Activated CD4-positive, alpha-beta T cell treated with anti-CD3 and anti-CD28 coated beads for 36 hours (primary cell): ENCODE measurements around the gene LAIR1. TPM values are rescaled to one million over a fixed set of nuclear protein-coding genes. Genes with fewer than 3 reads are reported as not detected.
"Not testable (repeated sequence)": the region's sequence is repeated elsewhere in the genome, so short reads cannot be mapped to it uniquely, and the experiment has no call there.

Source experiments
- ATAC-seq: fragments of 200-7000 bp; cut with Tn5 transposase; one replicate; pipeline ENCODE4 v1.10.0; 2021; ENCODE audit warnings: mild to moderate bottlenecking, moderate library complexity
- CTCF ChIA-PET: fragments of 350-600 bp; sonication (Branson Sonifier 250); formaldehyde crosslinking; loops from one replicate; lab custom pipeline; 2021; ENCODE audit warnings: antibody characterized with exemption; lab: Charles Lee
- POLR2A ChIA-PET: fragments of 350-600 bp; sonication (Branson Sonifier 250); formaldehyde crosslinking; loops from one replicate; lab custom pipeline; 2021; ENCODE audit warnings: antibody characterized with exemption, inconsistent platforms; lab: Charles Lee
- DNase-seq: peaks from one replicate; pipeline ENCODE4 v3.0.0-alpha.2; 2020
- H3K27ac Mint-ChIP-seq: one replicate; pipeline ENCODE4 v1.8.0; 2021; ENCODE audit warnings: mixed read lengths
- H3K27me3 Mint-ChIP-seq: one replicate; pipeline ENCODE4 v1.8.0; 2021; ENCODE audit warnings: mixed read lengths
- H3K36me3 Mint-ChIP-seq: one replicate; pipeline ENCODE4 v1.8.0; 2021; ENCODE audit warnings: low read depth, mixed read lengths
- H3K4me1 Mint-ChIP-seq: one replicate; pipeline ENCODE4 v1.8.0; 2021; ENCODE audit warnings: mixed read lengths
- H3K4me3 Mint-ChIP-seq: one replicate; pipeline ENCODE4 v1.8.0; 2021; ENCODE audit warnings: mild to moderate bottlenecking, moderate library complexity, mixed read lengths
- H3K9me3 Mint-ChIP-seq: one replicate; pipeline ENCODE4 v1.8.0; 2021; ENCODE audit warnings: low read depth, mixed read lengths
- intact Hi-C, 2 experiments: fragments of 100-400 bp; cut with DNase I in 1 of 2; cut with micrococcal nuclease in 1 of 2; formaldehyde crosslinking; loops; one replicate each; pipeline versions ENCODE4 v1.14.2 to v1.15.1; 2022 to 2024; cut with DNase I, micrococcal nuclease
- total RNA-seq, 2 experiments: library from RNA; stranded (reverse); gene quantifications; one replicate each; pipeline ENCODE4 v1.2.3, GENCODE V29; 2021

Gene LAIR1
- total RNA-seq, 2 experiments from 2014 or later: 3.5 to 4.7 TPM

GRCh38 chr19:54392105-54392504, 27.4 kb upstream of the LAIR1 start:
- no peaks in the 10 kb centered on the region for H3K36me3 Mint-ChIP-seq
- ATAC-seq: no peak
- peaks cover 29% of the 10 kb centered on the region for H3K4me1 Mint-ChIP-seq
- no peak for DNase-seq
- no peak overlapping the region for H3K4me3 Mint-ChIP-seq
- H3K9me3 Mint-ChIP-seq: no peaks in the 10 kb centered on the region
- POLR2A ChIA-PET: no interaction called here
- intact Hi-C loops: loop anchor here in 1 of 2 experiments (5.0 kb wide), 1 partner anchor 35 kb away; no protein-coding TSS in a partner anchor
- H3K27me3 Mint-ChIP-seq: peaks cover 16% of the 10 kb centered on the region
- no peak overlapping the region for H3K27ac Mint-ChIP-seq
- CTCF ChIA-PET: interaction anchor here (0.9 to 5.3 kb wide), 13 partner anchors 8 to 124 kb away, joined by 3 to 32 read pairs (median 4); partner anchors contain the start of genes LENG8 and TTYH1

GRCh38 chr19:54391589-54392061, 26.9 kb upstream of the LAIR1 start:
- Mint-ChIP-seq H3K27ac (no peak overlapping the region), H3K36me3 (no peaks in the 10 kb centered on the region), H3K4me1 (peaks cover 29% of the 10 kb centered on the region), H3K27me3 (peaks cover 16% of the 10 kb centered on the region), H3K9me3 (no peaks in the 10 kb centered on the region), H3K4me3 (no peak overlapping the region)
- ChIA-PET CTCF (interaction anchor here (0.6 to 5.3 kb wide), 25 partner anchors 9 to 487 kb away, joined by 3 to 32 read pairs (median 4); partner anchors contain the start of genes LAIR1, LENG8, LENG9 and TTYH1), POLR2A (no interaction called here)
- DNase-seq (no peak), ATAC-seq (no peak)
- intact Hi-C loops: loop anchor here (1.0 to 5.0 kb wide), 2 partner anchors 34 to 66 kb away; no protein-coding TSS in a partner anchor

DNA sequence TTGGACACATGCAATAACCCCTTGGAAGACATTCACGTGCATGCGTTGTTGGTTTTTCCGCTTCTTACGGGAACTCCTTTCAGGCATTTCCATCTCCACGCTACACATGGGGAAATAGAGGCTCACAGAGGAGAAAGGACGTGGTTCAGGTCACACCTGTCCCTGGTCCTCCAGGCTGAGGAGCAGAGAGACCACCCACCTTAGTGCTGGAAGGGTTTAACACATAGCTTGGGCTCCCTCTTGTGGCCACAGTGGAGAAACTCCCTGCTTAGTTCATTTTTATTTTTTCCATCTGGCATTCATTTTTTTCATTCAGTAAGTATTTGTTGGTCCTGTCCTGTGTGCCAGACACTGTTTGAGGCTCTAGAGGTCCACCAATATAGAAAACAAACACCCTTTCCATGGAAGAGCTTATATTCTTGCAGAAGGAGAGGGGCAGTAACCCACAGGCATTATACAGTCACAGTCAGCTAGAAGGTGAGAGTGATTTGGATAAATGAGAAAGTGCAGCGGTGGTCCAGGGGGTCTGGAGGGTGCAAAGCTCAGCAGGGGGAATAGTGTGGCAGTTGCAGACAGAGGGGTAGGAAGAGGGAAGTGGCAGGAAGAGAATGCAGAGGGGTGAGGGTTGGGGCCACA, 26.3 kb upstream of the LAIR1 start:
- no peaks in the 10 kb centered on the region for H3K9me3 Mint-ChIP-seq
- ATAC-seq (no peak), DNase-seq (peak; percentile 76)
- H3K4me1 Mint-ChIP-seq: peaks cover 29% of the 10 kb centered on the region
- no peaks in the 10 kb centered on the region for H3K36me3 Mint-ChIP-seq
- ChIA-PET POLR2A (no interaction called here), CTCF (interaction anchor here (0.5 to 5.3 kb wide), 27 partner anchors 9 to 1783 kb away, joined by 3 to 32 read pairs (median 4); partner anchors contain the start of genes LAIR1, LENG8, LENG9 and TTYH1)
- H3K27me3 Mint-ChIP-seq: peaks cover 14% of the 10 kb centered on the region
- no peak overlapping the region for H3K27ac Mint-ChIP-seq
- H3K4me3 Mint-ChIP-seq: no peak overlapping the region
- intact Hi-C loops: loop anchor here (1.0 to 5.0 kb wide), 2 partner anchors 34 to 66 kb away; no protein-coding TSS in a partner anchor

- Mint-ChIP-seq H3K4me3 (no peak overlapping the region), H3K9me3 (no peaks in the 10 kb centered on the region), H3K27ac (no peak overlapping the region), H3K27me3 (peaks cover 14% of the 10 kb centered on the region), H3K4me1 (peaks cover 29% of the 10 kb centered on the region), H3K36me3 (no peaks in the 10 kb centered on the region)
- ChIA-PET POLR2A (no interaction called here), CTCF (interaction anchor here (0.7 to 5.3 kb wide), 8 partner anchors 15 to 122 kb away, joined by 3 to 32 read pairs (median 9); partner anchors contain the start of gene LAIR1)
- intact Hi-C loops: loop anchor here in 1 of 2 experiments (2.0 kb wide), 1 partner anchor 27 kb away; no protein-coding TSS in a partner anchor
- DNase-seq: no peak
- ATAC-seq: no peak
Observed at GRCh38 chr19:54389553-54389952, 24.8 kb upstream of the LAIR1 start.

DNA sequence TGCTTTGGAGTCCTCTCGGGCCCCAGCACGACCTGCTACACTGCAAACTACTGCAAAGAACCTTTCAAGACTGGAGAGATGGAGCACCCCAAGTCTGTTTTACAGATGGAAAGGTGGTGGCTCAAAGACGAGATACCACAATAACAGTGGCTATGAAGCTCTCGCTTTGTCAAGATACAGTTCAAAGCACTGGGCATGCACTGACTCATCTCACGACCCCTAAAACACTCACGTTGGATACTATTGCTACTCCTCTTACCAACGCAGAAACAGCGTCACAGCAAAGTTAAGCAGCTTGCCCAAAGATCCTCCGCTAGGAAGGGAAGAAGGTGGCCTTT, 24.0 kb upstream of the LAIR1 start:
- Mint-ChIP-seq H3K9me3 (no peaks in the 10 kb centered on the region), H3K4me1 (peaks cover 29% of the 10 kb centered on the region), H3K27ac (peak overlapping the region; percentile 19), H3K4me3 (peak overlapping the region; percentile 69), H3K36me3 (no peaks in the 10 kb centered on the region), H3K27me3 (peaks cover 11% of the 10 kb centered on the region)
- ChIA-PET CTCF (interaction anchor here (0.7 to 5.3 kb wide), 9 partner anchors 17 to 294 kb away, joined by 3 to 32 read pairs (median 5); no protein-coding TSS in a partner anchor), POLR2A (interaction anchor here (1.2 kb wide), 1 partner anchor 11 kb away, joined by 9 read pairs; no protein-coding TSS in a partner anchor)
- DNase-seq: no peak
- intact Hi-C loops: loop anchor here in 1 of 2 experiments (2.0 kb wide), 1 partner anchor 26 kb away; no protein-coding TSS in a partner anchor
- peak; percentile 62 for ATAC-seq

GRCh38 chr19:54387991-54388801, 23.5 kb upstream of the LAIR1 start:
- CTCF ChIA-PET: interaction anchor here (0.7 to 5.3 kb wide), 9 partner anchors 17 to 294 kb away, joined by 3 to 32 read pairs (median 5); no protein-coding TSS in a partner anchor
- H3K27ac Mint-ChIP-seq: peak overlapping the region; percentile 19

GRCh38 chr19:54383330-54383729, 18.6 kb upstream of the LAIR1 start:
- CTCF ChIA-PET: no interaction called here
- no peak overlapping the region for H3K27ac Mint-ChIP-seq
- POLR2A ChIA-PET: no interaction called here
- DNase-seq (no peak), ATAC-seq (no peak)
- H3K36me3 Mint-ChIP-seq: no peaks in the 10 kb centered on the region
- H3K9me3 Mint-ChIP-seq: no peaks in the 10 kb centered on the region
- peaks cover 13% of the 10 kb centered on the region for H3K27me3 Mint-ChIP-seq
- intact Hi-C loops: no loop called here
- no peak overlapping the region for H3K4me3 Mint-ChIP-seq
- peaks cover 21% of the 10 kb centered on the region for H3K4me1 Mint-ChIP-seq

More at GRCh38 chr19:54387991-54388801, 23.5 kb upstream of the LAIR1 start:
- ATAC-seq: peak; percentile 64
- H3K4me1 Mint-ChIP-seq: peaks cover 32% of the 10 kb centered on the region
- no peaks in the 10 kb centered on the region for H3K36me3 Mint-ChIP-seq
- intact Hi-C loops: loop anchor here in 1 of 2 experiments (2.0 kb wide), 1 partner anchor 25 kb away; no protein-coding TSS in a partner anchor
- H3K27me3 Mint-ChIP-seq: peaks cover 10% of the 10 kb centered on the region
- peak overlapping the region; percentile 69 for H3K4me3 Mint-ChIP-seq
- no peaks in the 10 kb centered on the region for H3K9me3 Mint-ChIP-seq
- POLR2A ChIA-PET: interaction anchor here (1.2 kb wide), 1 partner anchor 10 kb away, joined by 9 read pairs; no protein-coding TSS in a partner anchor
- DNase-seq: peak; percentile 52

- POLR2A ChIA-PET, DNase-seq, intact Hi-C loops, ATAC-seq, H3K9me3 Mint-ChIP-seq, CTCF ChIA-PET, H3K27ac Mint-ChIP-seq, H3K36me3 Mint-ChIP-seq, H3K4me3 Mint-ChIP-seq: not testable (repeated sequence)
- peaks cover 20% of the 10 kb centered on the region for H3K4me1 Mint-ChIP-seq
- peaks cover 10% of the 10 kb centered on the region for H3K27me3 Mint-ChIP-seq
Observed at GRCh38 chr19:54382041-54382440, 17.3 kb upstream of the LAIR1 start.

DNA sequence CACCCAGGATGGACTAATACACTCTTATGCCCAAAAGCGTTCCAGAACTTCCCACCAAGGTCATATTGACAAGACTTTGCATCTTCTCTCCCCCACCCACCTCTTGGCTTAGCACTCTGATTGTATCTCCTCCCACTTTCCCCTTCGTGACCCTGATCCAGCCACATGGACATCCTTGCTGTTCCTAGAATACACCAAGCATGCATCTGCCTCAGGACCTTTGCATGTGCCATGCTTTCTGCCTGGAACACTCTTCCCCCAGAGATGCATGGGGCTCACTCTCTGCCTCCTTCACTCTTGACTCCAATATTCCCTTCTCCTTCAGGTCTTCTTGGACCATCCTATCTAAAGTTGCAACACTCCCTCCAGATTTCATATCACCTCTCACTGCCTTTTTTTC, 16.2 kb upstream of the LAIR1 start:
- ChIA-PET CTCF (no interaction called here), POLR2A (no interaction called here)
- Mint-ChIP-seq H3K27ac (no peak overlapping the region), H3K4me1 (peaks cover 27% of the 10 kb centered on the region), H3K4me3 (no peak overlapping the region), H3K27me3 (peaks cover 15% of the 10 kb centered on the region), H3K36me3 (no peaks in the 10 kb centered on the region), H3K9me3 (no peaks in the 10 kb centered on the region)
- intact Hi-C loops: no loop called here
- ATAC-seq (no peak), DNase-seq (no peak)

DNA sequence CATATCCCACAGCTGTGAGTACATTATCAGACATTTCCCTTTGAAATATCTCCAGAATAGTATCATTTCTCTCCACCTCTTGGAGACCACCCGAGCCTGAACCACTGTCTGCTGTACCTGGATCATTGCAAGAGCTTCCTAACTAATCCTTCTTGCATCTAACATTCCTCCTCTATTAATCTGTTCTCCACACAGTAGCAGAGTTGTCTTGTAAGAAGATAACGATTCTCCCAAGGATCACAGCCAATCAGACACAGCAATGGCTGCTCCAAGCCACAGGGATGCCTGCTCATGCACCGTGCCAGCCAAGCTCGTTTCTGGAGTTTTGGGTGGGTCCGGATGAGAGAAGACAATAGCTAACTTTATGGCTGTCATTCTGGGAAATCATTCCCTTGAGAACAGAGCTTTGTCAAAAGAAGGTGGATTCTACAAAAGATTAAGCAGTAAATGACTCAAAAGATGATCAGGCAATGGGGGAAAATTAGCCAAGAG, 14.5 kb upstream of the LAIR1 start:
- no peak for DNase-seq
- POLR2A ChIA-PET: interaction anchor here (1.6 kb wide), 1 partner anchor 9 kb away, joined by 9 read pairs; no protein-coding TSS in a partner anchor
- H3K27me3 Mint-ChIP-seq: peaks cover 26% of the 10 kb centered on the region
- H3K4me1 Mint-ChIP-seq: peaks cover 44% of the 10 kb centered on the region
- intact Hi-C loops: no loop called here
- no peak overlapping the region for H3K27ac Mint-ChIP-seq
- CTCF ChIA-PET: interaction anchor here (0.6 to 1.5 kb wide), 3 partner anchors 12 to 95 kb away, joined by 3 to 6 read pairs (median 5); no protein-coding TSS in a partner anchor
- no peak overlapping the region for H3K4me3 Mint-ChIP-seq
- no peak for ATAC-seq
- H3K36me3 Mint-ChIP-seq: no peaks in the 10 kb centered on the region
- H3K9me3 Mint-ChIP-seq: no peaks in the 10 kb centered on the region
